Cardiac muscle cell (in vitro differentiated cells and primary cell): ENCODE data around the gene PLEKHG3. TPM values are rescaled to one million over a fixed set of nuclear protein-coding genes. Genes with fewer than 3 reads are reported as not detected.

Experiments used
- DNase-seq, 2 donors: peaks; one replicate each; pipeline versions ENCODE4 v3.0.0 to v3.0.0-alpha.2; 2010 to 2017; ENCODE audit warnings: low read depth in 1 of 2, low spot score in 1 of 2
- H3K27ac ChIP-seq: fragments of 200-600 bp; sonication (generic); 2 replicates; pipeline ENCODE4 v1.5.1; 2016
- H3K27me3 ChIP-seq: fragments of 200-600 bp; sonication (generic); 2 replicates; pipeline ENCODE4 v1.6.0; 2016; ENCODE audit warnings: control low read depth
- H3K36me3 ChIP-seq: fragments of 200-600 bp; sonication (generic); 2 replicates; pipeline ENCODE4 v1.5.1; 2016; ENCODE audit warnings: control low read depth
- H3K4me1 ChIP-seq: fragments of 200-600 bp; sonication (generic); 2 replicates; pipeline ENCODE4 v1.8.1; 2017; ENCODE audit warnings: low read depth, mild to moderate bottlenecking, mixed run types
- H3K4me3 ChIP-seq: fragments of 200-600 bp; sonication (generic); 2 replicates; pipeline ENCODE4 v1.5.1; 2016; ENCODE audit warnings: mild to moderate bottlenecking
- H3K9me3 ChIP-seq: fragments of 200-600 bp; sonication (generic); 2 replicates; pipeline ENCODE4 v1.5.1; 2017; ENCODE audit warnings: low read depth, mild to moderate bottlenecking, control low read depth
- polyA plus RNA-seq: library from polyadenylated mRNA; unstranded; fragments of >200 nt; fragmentation: Nextera tagmentation; extraction: Ambion mirVana; gene quantifications from 2 replicates; pipeline ENCODE4 v1.2.1, GENCODE V29; 2016
- total RNA-seq: library from RNA; depleted of rRNA; stranded (reverse); fragments of >200 nt; gene quantifications from 2 replicates; pipeline ENCODE4 v1.2.3, GENCODE V29; 2016
- TF ChIP-seq, protein P1 (sequence below): IDR thresholded peaks from 2 replicates; pipeline ENCODE4 v1.5.1; 2012; ENCODE audit warnings: low read depth, mild to moderate bottlenecking, low read length

The PLEKHG3 gene
- total and polyA plus RNA-seq, 2 experiments from 2014 or later = 19.2 to 72.2 TPM

- TF ChIP-seq, protein P1, sequence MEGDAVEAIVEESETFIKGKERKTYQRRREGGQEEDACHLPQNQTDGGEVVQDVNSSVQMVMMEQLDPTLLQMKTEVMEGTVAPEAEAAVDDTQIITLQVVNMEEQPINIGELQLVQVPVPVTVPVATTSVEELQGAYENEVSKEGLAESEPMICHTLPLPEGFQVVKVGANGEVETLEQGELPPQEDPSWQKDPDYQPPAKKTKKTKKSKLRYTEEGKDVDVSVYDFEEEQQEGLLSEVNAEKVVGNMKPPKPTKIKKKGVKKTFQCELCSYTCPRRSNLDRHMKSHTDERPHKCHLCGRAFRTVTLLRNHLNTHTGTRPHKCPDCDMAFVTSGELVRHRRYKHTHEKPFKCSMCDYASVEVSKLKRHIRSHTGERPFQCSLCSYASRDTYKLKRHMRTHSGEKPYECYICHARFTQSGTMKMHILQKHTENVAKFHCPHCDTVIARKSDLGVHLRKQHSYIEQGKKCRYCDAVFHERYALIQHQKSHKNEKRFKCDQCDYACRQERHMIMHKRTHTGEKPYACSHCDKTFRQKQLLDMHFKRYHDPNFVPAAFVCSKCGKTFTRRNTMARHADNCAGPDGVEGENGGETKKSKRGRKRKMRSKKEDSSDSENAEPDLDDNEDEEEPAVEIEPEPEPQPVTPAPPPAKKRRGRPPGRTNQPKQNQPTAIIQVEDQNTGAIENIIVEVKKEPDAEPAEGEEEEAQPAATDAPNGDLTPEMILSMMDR = no peak
- Histone ChIP-seq H3K4me1 (peaks cover 33% of the 10 kb centered on the region), H3K4me3 (no peak overlapping the region), H3K27ac (no peak overlapping the region), H3K9me3 (no peaks in the 10 kb centered on the region), H3K27me3 (no peaks in the 10 kb centered on the region), H3K36me3 (no peaks in the 10 kb centered on the region)
- DNase-seq = no peak
These were observed 18.7 kb downstream of the PLEKHG3 start for GRCh38 chr14:64722842-64723447.

DNA sequence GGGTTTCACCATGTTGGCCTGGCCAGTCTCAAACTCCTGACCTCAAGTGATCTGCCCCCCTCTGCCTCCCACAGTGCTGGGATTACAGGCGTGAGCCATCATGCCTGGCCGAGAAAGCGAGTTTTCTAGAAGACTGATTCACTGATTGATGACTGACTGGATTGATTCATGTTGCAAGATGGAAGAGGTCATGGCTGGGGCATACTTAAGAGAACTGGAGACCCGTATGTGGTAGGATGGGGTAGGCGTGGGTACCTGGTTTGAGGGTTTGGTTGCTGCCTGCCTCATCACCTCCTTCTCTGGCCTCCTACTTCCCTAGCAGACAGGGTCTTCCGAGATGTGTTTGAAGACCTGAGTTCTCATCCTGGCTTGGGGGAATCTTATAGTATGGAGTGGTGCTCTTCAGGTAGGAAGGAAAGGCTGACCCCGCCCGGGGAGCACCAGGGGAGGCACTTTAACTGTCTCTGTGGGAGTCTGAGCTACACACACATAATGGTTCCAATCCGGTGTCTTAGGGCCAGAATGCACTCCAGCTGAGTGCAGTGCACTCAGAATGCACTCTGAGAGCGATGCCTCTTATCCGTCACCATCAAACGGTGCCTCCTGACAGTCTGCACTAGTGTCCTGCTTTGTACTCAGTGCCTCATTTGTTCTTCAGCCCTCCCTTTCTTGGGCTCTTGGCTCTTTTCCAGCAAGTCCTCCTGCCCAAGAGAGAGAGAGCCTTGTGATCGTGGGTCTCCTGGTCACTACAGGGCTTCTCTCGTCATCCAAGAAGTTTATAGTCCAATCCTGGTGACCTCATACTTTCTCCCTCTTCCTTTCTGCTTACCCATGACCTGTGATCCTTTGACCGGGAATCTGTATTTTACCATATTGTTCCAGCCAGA, 19.7 kb downstream of the PLEKHG3 start:
- H3K9me3 ChIP-seq = no peaks in the 10 kb centered on the region
- DNase-seq = peak in 1 of 2 donors; percentile 66
- H3K36me3 ChIP-seq = peaks cover 4% of the 10 kb centered on the region
- no peak overlapping the region for H3K4me3 ChIP-seq
- TF ChIP-seq, protein P1 = no peak
- H3K4me1 ChIP-seq = peaks cover 33% of the 10 kb centered on the region
- peak overlapping the region; percentile 87 for H3K27ac ChIP-seq
- no peaks in the 10 kb centered on the region for H3K27me3 ChIP-seq

GRCh38 chr14:64724578-64724930, 20.3 kb downstream of the PLEKHG3 start:
- peak overlapping the region; percentile 87 for H3K27ac ChIP-seq
- no peaks in the 10 kb centered on the region for H3K27me3 ChIP-seq
- H3K9me3 ChIP-seq = no peaks in the 10 kb centered on the region
- TF ChIP-seq, protein P1 = no peak
- DNase-seq = no peak
- no peak overlapping the region for H3K4me3 ChIP-seq
- H3K36me3 ChIP-seq = peaks cover 5% of the 10 kb centered on the region
- H3K4me1 ChIP-seq = peaks cover 33% of the 10 kb centered on the region

- Histone ChIP-seq H3K36me3 (peaks cover 5% of the 10 kb centered on the region), H3K27me3 (no peaks in the 10 kb centered on the region), H3K9me3 (no peaks in the 10 kb centered on the region), H3K4me1 (peaks cover 33% of the 10 kb centered on the region), H3K4me3 (no peak overlapping the region), H3K27ac (peak overlapping the region; percentile 87)
- TF ChIP-seq, protein P1 = no peak
- peak in 1 of 2 donors; percentile 63 for DNase-seq
These were observed 21.1 kb downstream of the PLEKHG3 start for GRCh38 chr14:64725261-64725815.

GRCh38 chr14:64725879-64726584, 21.8 kb downstream of the PLEKHG3 start:
- Histone ChIP-seq H3K36me3 (peaks cover 7% of the 10 kb centered on the region), H3K27me3 (no peaks in the 10 kb centered on the region), H3K4me1 (peaks cover 33% of the 10 kb centered on the region), H3K27ac (peak overlapping the region; percentile 87), H3K9me3 (no peaks in the 10 kb centered on the region), H3K4me3 (no peak overlapping the region)
- no peak for DNase-seq
- TF ChIP-seq, protein P1 = no peak
